ENCODE results near the gene FBXO15.

The FBXO15 gene

GRCh38 chr18:74110976-74111375 lies 36.7 kb downstream of the FBXO15 start:
- no peak for DNase-seq

- no peak for DNase-seq
Measured at GRCh38 chr18:74110149-74110548, 37.5 kb downstream of the FBXO15 start.

GRCh38 chr18:74108460-74108859 lies 39.2 kb downstream of the FBXO15 start:
- no peak for DNase-seq

DNA sequence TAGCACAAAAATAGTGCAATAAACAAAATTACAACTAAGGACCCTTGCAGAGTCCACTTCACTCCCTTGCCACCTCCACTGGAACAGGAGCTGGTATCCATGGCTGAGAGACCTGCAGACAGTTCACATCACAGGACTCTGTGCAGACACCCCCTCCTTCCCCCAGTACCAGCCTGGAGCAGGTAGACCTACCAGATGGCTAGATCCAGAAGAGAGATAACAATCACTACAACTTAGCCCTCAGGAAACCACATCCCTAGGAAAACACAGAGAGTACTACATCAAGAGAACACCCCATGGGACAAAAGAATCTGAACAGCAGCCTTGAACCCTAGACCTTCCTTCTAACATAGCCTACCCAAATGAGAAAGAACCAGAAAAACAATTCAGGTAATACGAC lies 49.8 kb downstream of the FBXO15 start:
- no peak for DNase-seq

DNA sequence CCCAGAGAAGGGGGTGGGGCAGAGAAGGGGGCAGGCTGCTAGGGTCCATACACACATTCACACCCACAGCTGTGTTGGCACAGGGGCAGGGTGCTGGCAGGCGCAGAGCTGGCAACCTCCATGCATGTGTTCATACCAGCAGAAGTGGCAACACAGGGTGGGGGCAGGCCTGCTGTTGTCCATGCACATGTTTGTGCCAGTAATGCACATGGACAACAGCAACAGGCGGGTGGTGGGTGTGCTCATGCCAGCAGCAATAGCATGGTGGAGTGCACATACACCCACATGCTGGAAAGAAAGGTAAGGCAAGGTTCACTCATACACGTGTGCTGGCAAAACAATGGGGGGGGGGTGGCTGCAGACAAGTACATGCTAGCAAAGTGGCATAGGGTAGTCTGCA lies 54.7 kb downstream of the FBXO15 start:
- no peak for DNase-seq

- DNase-seq, result no peak
Measured at GRCh38 chr18:74084184-74084855, 63.3 kb downstream of the FBXO15 start.

- DNase-seq, result no peak
Measured at GRCh38 chr18:74083557-74083952, 64.1 kb downstream of the FBXO15 start.

DNA sequence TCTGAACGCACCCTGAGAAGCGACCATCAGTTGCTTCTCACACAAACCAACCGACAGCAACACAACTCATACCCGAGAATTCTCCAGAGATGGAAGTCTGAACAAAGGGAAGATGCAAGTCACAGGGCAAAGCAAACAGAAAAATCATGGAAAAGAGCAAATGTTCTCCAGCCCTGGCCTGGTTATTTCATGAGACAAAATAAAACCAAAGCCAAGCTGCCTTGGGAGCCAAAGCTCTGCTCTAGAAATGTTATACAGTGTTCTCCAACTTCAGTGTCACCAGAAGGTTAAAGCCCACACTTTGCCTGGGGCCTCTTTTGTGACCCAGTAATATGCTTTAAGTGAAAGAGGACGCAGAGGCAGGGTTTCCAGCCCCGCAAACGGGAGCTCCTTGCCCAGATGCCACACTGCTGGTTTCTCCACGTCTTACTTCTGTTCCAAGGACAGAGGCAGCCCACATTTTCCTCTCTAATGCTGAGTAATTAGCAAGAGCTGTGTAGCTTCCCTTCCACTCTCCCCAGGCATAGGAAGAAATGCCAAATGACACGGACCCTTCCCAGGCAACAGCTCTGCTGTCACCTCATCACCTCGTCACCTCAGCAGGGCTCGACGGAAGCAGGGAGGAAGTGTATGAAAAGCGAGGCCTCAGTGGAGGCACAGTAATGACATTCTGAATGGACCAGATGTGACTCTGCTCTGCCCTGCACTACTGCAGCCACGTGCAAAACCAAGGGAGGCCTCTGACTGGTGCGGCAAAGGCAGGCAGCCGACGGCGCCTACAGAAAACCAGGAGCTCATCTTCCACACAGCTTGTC lies 64.7 kb downstream of the FBXO15 start:
- peak in 1 of 2 experiments; percentile 5 for DNase-seq

GRCh38 chr18:74081966-74082741 lies 65.5 kb downstream of the FBXO15 start:
- DNase-seq, result peak in 1 of 2 experiments; percentile 72

- no peak for DNase-seq
Measured at GRCh38 chr18:74078257-74078656, 69.4 kb downstream of the FBXO15 start.

DNA sequence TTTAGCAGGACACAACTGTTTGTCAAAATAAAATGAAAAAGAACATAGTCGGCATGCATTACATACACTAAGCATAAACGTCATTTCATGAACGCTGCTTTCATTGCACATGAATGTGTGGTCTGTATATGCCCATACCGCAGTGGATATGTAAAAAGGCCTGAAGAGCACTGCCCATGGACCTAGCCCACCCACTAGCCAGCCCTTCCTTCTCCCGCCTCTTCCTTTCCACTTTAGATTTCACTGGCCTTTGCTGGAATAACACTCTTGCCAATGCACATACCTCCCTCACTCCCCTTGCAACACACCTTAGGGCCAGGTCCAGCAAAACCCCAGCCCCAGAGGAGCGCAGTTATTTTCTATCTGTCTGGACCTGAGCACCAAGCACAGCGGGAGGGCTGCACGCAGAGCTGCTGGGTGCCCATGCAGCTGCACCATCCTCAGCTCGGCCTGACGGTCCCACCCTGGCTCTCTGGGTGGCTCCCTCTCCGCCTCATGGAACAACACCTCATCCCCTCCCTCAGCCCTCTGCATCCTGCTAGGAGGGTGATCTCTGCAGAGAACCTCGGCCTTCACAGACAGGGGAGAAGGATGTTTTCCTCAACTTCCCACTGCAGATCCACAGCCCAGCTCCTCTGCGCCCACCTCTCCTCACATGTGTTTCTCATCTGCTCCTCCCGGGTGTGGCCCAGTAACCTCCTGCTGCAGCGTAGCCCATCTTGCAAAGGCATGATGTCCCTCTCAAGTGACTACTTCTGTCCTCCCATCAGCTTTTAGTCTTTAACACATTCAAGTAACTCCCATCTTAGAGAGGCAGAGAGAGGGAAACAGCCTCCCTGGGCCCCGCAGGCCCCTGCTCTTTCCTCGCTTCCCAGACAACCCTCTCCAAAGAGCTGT lies 72.7 kb downstream of the FBXO15 start:
- no peak for DNase-seq

DNA sequence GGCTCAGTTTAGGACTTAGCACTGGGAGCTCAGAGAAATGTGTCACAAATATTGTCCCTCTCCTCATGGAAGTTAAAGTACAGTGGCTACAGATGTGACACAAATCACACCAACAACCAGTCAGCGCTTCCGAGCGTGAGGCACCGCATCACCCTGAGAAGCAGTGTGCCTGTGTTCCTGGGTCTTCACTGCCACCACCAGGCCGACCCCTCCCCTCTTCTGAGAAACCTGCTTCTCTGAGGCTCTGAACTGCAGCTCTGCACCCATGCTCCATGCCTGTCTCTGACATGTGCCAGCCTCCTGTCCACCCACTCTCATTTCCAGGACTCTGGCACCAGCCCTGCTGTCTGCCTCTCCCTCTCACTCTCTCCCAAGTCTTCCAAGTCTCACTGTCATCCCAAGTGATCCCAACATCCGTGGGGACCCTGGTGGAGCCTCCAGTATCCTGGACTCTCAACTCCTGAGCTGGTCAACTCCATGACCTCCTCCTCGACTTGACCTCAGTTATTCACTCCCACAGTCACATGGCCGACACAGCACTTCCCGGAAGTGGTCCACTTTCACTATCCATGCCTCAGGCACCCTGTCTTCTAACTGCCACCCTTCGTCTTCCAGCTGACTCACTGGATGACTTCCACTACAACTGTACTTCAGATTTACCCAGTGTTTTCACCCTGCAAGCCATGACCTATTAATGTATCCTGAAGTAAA lies 73.5 kb downstream of the FBXO15 start:
- no peak for DNase-seq

- no peak for DNase-seq
Measured at GRCh38 chr18:74069178-74070050, 78.2 kb downstream of the FBXO15 start.

DNA sequence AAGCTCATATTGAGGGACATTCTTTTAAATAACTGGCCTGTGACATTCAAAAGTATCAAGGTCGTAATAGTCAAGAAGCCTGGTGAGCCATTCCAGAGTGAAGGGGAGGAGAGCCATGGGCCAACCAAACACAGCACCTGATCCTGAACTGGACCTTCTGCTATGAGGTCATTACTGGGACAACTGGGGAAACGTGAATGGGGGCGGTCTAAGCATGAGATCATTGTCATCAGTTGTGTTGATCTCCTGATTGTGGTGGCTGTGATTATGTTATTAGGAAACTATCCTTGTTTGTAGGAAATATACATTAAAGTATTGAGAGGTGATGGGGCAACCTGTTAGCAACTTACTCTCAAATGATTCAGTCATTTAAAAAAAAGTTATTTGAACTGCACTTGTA lies 79.3 kb downstream of the FBXO15 start:
- DNase-seq, result no peak

DNA sequence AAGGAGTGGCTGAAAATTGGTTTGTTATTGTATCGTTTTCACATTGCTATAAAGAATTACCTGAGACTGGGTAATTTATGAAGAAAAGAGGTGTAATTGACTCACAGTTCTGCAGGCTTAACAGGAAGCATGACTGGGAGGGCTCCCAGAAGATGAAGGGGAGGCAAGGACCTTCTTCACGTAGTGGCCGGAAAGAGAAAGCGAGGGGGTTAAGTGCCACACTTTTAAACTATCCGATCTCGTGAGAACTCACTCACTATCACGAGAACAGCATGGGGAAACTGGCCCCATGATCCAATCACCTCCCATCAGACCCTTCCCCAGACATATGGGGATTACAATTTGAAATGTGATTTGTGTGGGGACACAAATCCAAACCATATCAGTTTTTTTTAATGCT lies 81.6 kb downstream of the FBXO15 start:
- DNase-seq, result no peak

- DNase-seq, result no peak
Measured at GRCh38 chr18:74065366-74065765, 82.3 kb downstream of the FBXO15 start.

- no peak for DNase-seq
Measured at GRCh38 chr18:74064510-74064909, 83.1 kb downstream of the FBXO15 start.

DNA sequence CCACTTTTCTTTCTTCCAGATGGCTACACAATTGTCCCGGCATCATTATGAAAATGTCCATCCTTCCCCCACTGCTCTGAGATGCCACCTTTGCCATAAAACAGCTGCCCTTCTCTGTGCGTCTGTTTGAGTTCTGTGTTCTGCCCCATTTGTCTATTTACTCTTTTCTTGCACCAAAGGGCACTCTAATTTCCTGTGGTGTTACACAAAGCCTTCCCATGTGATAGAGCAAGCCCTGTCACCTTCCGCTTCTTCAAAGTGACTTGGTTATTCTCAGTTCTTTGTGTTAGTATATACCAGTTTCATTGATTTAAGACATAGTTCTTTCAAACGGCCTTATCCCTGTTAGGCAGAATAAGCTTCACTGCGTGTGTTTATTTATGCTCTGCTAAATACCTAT lies 84.1 kb downstream of the FBXO15 start:
- no peak for DNase-seq

DNA sequence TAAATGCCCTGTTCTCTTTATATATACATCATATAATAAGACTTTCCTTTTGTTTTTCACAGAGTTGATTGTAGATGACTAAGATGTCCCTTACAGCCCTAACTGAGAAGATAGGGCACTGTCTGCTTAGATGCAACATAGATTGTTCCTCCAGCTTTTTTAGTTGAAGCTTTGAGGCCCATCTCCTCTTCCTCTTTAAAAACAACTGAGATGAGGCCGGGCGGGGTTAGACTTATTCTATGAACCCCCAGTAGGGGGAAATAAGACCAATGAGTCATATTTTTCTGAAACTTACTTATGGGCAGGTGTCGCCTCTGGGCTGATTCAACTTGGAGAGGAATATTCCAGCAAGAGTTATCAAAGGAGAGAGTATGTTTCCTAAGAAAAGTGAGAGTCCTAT lies 84.6 kb downstream of the FBXO15 start:
- DNase-seq, result no peak

DNA sequence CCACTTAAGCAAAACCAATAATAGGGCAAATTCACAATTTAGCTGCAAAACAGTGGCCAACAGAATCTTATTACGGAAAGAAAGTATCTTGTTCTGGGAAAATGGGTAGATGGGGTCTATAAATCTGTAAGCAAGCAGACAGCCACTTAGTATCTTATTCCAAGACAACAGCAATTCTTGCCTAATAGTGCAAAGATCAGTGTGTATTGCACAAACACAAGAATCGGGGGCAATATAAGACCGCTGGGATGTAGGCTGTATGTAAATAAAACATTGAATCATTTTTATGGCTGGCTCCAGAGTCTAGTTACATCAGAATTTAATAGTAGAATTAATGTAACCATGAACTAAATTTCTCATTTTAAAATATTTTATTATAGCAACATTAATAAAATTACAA lies 85.6 kb downstream of the FBXO15 start:
- no peak for DNase-seq

DNA sequence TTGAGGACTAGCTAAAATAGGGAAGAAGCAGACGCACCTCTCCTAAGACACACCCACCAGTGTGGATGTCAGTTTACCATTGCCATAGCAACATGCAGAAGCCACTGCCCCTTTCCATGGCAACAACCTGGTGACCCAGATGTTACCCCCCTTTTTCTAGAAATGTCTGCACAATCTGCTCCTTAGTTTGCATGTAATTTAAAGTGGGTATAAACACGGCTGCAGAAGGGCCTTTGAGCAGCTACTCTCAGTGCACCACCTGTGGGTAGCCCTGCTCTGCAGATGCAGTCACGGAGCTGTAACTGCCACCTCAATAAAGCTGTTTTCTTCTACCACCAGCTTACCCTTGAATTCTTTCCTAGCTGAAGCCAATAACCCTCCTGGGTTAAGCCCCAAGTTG lies 87.1 kb downstream of the FBXO15 start:
- DNase-seq, result no peak

Data from NCI-H526 (cell line).